ENCODE measurements around the gene IQCF5. TPM values are rescaled to one million over a fixed set of nuclear protein-coding genes. Genes with fewer than 3 reads are reported as not detected.
"Not testable (repeated sequence)": the region's sequence is repeated elsewhere in the genome, so short reads cannot be mapped to it uniquely, and the experiment has no call there.

IQCF5 gene
- not detected for total RNA-seq (ENCODE audit: unreplicated experiment)
- long read RNA-seq: 0 reads

DNA sequence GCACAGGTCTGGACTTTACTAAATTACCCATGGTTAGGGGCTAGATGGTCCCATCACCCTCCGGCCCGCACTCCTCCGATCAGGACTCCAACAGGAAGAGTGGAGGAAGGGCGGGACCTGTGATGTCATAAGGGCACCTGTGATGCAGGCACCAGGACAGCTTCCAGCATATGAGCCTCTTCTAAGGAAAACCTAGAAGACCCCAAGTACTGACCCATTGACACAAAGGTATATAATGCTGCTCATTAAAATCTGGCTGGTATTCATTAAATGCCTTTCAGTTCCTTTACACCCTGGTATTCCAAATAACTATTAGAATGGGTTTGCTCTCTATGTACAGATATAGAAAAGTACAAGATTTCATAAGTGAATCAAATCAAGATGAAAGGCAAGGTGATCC, at the start of gene IQCF5:
Gene IQCF5, minus strand, starts transcription at position 101 of the 400 bp plus-strand sequence. Its CDS starts 70 bp downstream, at position 31.
- no peak for DNase-seq
- no peak within 1 kb of the TSS for H3K4me3 Mint-ChIP-seq (ENCODE audit: unreplicated experiment)
- H3K27ac Mint-ChIP-seq (ENCODE audit: unreplicated experiment): no peak within 1 kb of the TSS
- TF ChIP-seq, protein P1, sequence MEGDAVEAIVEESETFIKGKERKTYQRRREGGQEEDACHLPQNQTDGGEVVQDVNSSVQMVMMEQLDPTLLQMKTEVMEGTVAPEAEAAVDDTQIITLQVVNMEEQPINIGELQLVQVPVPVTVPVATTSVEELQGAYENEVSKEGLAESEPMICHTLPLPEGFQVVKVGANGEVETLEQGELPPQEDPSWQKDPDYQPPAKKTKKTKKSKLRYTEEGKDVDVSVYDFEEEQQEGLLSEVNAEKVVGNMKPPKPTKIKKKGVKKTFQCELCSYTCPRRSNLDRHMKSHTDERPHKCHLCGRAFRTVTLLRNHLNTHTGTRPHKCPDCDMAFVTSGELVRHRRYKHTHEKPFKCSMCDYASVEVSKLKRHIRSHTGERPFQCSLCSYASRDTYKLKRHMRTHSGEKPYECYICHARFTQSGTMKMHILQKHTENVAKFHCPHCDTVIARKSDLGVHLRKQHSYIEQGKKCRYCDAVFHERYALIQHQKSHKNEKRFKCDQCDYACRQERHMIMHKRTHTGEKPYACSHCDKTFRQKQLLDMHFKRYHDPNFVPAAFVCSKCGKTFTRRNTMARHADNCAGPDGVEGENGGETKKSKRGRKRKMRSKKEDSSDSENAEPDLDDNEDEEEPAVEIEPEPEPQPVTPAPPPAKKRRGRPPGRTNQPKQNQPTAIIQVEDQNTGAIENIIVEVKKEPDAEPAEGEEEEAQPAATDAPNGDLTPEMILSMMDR (IDR thresholded peaks at IDR 0.05; ENCODE audit: partially characterized antibody, unreplicated experiment): no peak
- H3K4me1 Mint-ChIP-seq (ENCODE audit: low read depth, unreplicated experiment): no peaks in the 10 kb centered on the region
- H3K9me3 Mint-ChIP-seq (ENCODE audit: unreplicated experiment): no peaks in the 10 kb centered on the region
- H3K27me3 Mint-ChIP-seq (ENCODE audit: unreplicated experiment): peaks cover 2% of the 10 kb centered on the region
- peaks cover 6% of the 10 kb centered on the region for H3K36me3 Mint-ChIP-seq (ENCODE audit: unreplicated experiment)

DNA sequence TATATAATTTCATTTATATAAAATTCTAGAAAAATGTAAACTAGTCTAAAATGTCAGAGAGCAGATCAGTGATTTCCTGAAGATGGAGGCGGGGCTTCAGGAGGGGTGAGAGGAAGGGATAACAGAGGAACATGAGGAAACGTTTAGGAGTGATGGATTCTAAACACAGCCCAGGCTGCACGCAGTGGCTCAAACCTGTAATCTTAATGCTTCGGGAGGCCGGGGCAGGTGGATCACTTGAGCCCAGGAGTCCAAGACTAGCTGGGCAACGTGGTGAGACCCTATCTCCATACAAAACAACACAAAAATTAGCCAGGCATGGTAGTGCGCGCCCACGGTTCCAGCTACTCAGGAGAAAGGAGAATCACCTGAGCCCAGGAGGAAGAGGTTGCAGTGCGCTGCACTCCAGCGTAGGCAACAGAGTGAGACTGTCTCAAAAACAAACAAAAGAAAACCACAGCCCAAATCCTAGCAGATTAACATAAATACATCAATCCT, 45.7 kb upstream of the IQCF5 start:
- Mint-ChIP-seq H3K27ac (ENCODE audit: unreplicated experiment) (no peak overlapping the region), H3K4me3 (ENCODE audit: unreplicated experiment) (no peak overlapping the region), H3K36me3 (ENCODE audit: unreplicated experiment) (no peaks in the 10 kb centered on the region), H3K27me3 (ENCODE audit: unreplicated experiment) (peaks cover 2% of the 10 kb centered on the region), H3K9me3 (ENCODE audit: unreplicated experiment) (peaks cover 2% of the 10 kb centered on the region), H3K4me1 (ENCODE audit: low read depth, unreplicated experiment) (no peaks in the 10 kb centered on the region)
- DNase-seq: no peak
- TF ChIP-seq, protein P1 (IDR thresholded peaks at IDR 0.05; ENCODE audit: partially characterized antibody, unreplicated experiment): no peak

DNA sequence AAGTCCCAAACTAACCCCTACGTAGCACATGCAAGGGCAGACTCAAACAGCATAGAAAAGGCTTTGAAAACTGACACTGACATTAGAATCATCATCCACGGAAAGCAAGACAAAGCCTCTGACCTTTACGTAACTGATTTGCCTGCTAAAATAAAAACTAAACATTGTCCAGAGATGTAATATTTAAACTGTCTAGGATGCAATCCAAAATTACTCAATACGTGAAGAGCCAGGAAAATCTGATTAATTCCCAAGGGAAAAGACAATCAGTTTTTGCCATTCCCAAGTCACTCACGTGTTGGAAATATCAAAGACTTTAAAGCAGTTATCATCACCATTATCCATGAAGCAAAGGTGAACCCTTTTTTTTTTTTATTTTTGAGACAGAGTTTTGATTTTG, 41.0 kb upstream of the IQCF5 start:
- Mint-ChIP-seq H3K9me3 (ENCODE audit: unreplicated experiment) (peaks cover 2% of the 10 kb centered on the region), H3K27me3 (ENCODE audit: unreplicated experiment) (peaks cover 1% of the 10 kb centered on the region), H3K36me3 (ENCODE audit: unreplicated experiment) (no peaks in the 10 kb centered on the region), H3K4me1 (ENCODE audit: low read depth, unreplicated experiment) (no peaks in the 10 kb centered on the region), H3K27ac (ENCODE audit: unreplicated experiment) (peak overlapping the region; percentile 0), H3K4me3 (ENCODE audit: unreplicated experiment) (no peak overlapping the region)
- DNase-seq: no peak
- TF ChIP-seq, protein P1 (IDR thresholded peaks at IDR 0.05; ENCODE audit: partially characterized antibody, unreplicated experiment): no peak

DNA sequence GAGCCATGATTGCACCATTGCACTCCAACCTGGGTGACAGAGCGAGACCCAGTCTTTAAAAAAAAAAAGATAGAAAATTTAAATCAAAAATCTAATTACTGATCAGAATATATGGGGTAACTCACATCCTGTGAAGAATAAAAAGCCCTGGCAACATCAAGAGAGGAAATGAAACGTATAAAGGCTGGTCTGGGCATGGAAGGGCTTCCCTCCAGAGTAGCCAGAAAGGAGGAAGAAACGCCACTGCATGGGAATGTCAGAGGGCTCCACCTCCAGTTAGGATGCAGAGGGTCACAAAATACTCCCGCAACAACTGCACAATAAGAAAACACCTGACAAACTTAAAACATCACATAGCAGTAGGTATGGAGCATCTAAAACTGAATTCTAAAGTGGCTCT, 32.6 kb upstream of the IQCF5 start:
- Mint-ChIP-seq H3K27ac (ENCODE audit: unreplicated experiment) (no peak overlapping the region), H3K36me3 (ENCODE audit: unreplicated experiment) (peaks cover 4% of the 10 kb centered on the region), H3K4me1 (ENCODE audit: low read depth, unreplicated experiment) (no peaks in the 10 kb centered on the region), H3K4me3 (ENCODE audit: unreplicated experiment) (no peak overlapping the region), H3K9me3 (ENCODE audit: unreplicated experiment) (peaks cover 3% of the 10 kb centered on the region), H3K27me3 (ENCODE audit: unreplicated experiment) (no peaks in the 10 kb centered on the region)
- TF ChIP-seq, protein P1 (IDR thresholded peaks at IDR 0.05; ENCODE audit: partially characterized antibody, unreplicated experiment): no peak
- DNase-seq: no peak

DNA sequence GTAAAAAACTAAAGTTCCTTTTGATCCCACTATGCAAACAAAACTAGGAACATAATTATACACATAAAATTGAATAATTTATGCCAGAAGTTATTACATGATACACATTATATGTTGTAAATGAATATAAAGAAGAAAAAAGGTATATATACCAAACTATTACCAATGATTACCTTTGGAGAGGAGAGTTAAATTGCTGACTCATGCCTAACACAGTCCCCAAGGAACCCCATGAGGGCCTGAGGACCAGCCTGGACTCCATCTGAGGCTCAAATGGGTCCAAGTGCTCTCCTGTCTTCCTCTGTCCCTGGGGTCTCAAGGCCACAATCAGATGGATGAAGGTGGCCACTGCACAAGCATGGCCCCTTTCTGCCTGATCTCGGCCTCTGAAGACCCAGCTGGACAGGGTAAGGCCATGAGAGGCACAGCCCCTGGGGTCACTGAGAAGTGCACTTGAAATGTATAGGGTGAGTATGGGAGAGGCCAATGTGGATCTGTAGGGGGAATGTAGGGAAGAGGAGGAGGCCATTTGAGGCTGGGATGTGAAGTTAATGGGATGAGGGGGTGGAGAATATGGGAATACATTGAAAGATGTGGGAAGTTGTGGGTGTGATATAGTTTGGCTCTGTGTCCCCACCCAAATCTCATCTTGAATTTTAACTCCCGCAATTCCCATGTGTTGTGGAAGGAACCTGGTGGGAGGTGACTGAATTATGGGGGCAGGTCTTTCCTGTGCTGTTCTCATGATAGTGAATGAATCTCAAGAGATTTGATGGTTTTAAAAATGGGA, 28.8 kb upstream of the IQCF5 start:
- Mint-ChIP-seq H3K27me3 (ENCODE audit: unreplicated experiment) (peaks cover 1% of the 10 kb centered on the region), H3K36me3 (ENCODE audit: unreplicated experiment) (peaks cover 3% of the 10 kb centered on the region), H3K27ac (ENCODE audit: unreplicated experiment) (no peak overlapping the region), H3K4me1 (ENCODE audit: low read depth, unreplicated experiment) (no peaks in the 10 kb centered on the region), H3K9me3 (ENCODE audit: unreplicated experiment) (peaks cover 3% of the 10 kb centered on the region), H3K4me3 (ENCODE audit: unreplicated experiment) (no peak overlapping the region)
- DNase-seq: no peak
- TF ChIP-seq, protein P1 (IDR thresholded peaks at IDR 0.05; ENCODE audit: partially characterized antibody, unreplicated experiment): no peak

DNA sequence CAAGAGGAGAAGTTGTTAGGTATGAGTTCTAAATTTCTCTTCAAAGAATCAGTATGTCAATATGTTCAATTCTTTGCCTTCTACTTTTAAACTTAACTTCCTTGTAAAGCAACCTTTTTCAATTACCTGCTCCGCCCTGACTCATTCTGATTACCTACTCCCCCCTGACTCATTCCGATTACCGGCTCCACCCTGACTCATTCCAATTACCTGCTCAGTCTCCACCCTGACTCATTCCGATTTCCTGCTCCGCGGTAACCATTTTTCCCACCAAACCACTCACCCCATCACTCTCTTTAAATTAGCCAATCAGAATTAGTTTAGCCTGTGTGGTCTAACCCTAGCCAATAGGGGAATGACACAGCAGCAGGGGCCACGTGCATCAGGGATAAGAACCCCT, 27.0 kb upstream of the IQCF5 start:
- not testable (repeated sequence) for H3K27ac Mint-ChIP-seq (ENCODE audit: unreplicated experiment); DNase-seq; H3K4me1 Mint-ChIP-seq (ENCODE audit: low read depth, unreplicated experiment); H3K4me3 Mint-ChIP-seq (ENCODE audit: unreplicated experiment); H3K9me3 Mint-ChIP-seq (ENCODE audit: unreplicated experiment); H3K36me3 Mint-ChIP-seq (ENCODE audit: unreplicated experiment); H3K27me3 Mint-ChIP-seq (ENCODE audit: unreplicated experiment)

DNA sequence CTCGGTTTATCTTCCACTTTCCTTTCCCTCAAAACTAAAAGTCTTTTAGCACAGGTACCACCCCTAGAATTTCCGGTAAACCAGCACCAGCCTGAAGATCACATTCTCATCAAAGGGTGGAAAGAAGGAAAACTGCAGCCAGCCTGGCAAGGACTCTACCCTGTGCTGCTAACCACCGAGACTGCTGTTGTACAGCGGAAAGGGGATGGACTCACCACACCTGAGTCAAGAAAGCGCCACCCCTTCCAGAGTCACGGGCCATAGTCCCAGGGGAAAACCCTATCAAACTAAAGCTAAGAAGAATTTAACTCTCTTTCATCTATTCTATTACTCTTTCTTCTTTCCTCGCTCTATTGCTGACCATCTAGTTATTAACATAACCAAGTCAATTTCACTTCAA, 24.6 kb upstream of the IQCF5 start:
- peaks cover 11% of the 10 kb centered on the region for H3K36me3 Mint-ChIP-seq (ENCODE audit: unreplicated experiment)
- not testable (repeated sequence) for H3K9me3 Mint-ChIP-seq (ENCODE audit: unreplicated experiment); H3K27ac Mint-ChIP-seq (ENCODE audit: unreplicated experiment); DNase-seq; H3K4me1 Mint-ChIP-seq (ENCODE audit: low read depth, unreplicated experiment); H3K27me3 Mint-ChIP-seq (ENCODE audit: unreplicated experiment); H3K4me3 Mint-ChIP-seq (ENCODE audit: unreplicated experiment)
